HepG2 (cell line): ENCODE results near the gene KIF6. TPM values are rescaled to one million over a fixed set of nuclear protein-coding genes. Genes with fewer than 3 reads are reported as not detected.

Source experiments
- PITX1 ChIP-seq: sonication (generic); formaldehyde crosslinking; IDR thresholded peaks from 2 replicates; pipeline ENCODE4 v1.5.1; 2020; ENCODE audit warnings: mild to moderate bottlenecking, missing genetic modification reagents
- RBAK ChIP-seq: sonication (generic); formaldehyde crosslinking; IDR thresholded peaks from 2 replicates; pipeline ENCODE4 v1.5.1; 2020; ENCODE audit warnings: mild to moderate bottlenecking, missing genetic modification reagents
- ZNF350 ChIP-seq: sonication (generic); formaldehyde crosslinking; IDR thresholded peaks from 2 replicates; pipeline ENCODE4 v1.4.0; 2020; ENCODE audit warnings: mild to moderate bottlenecking, low read depth, missing genetic modification reagents, borderline replicate concordance
- ZNF572 ChIP-seq: sonication (generic); formaldehyde crosslinking; IDR thresholded peaks from 2 replicates; pipeline ENCODE4 v1.5.1; 2020; ENCODE audit warnings: mild to moderate bottlenecking, missing genetic modification reagents
- ZSCAN12 ChIP-seq: sonication (generic); formaldehyde crosslinking; IDR thresholded peaks from 2 replicates; pipeline ENCODE4 v1.9.0; 2021; ENCODE audit warnings: mild to moderate bottlenecking, missing genetic modification reagents
- polyA plus RNA-seq, 8 experiments: library from polyadenylated mRNA; depleted of rRNA in 3 of 8; stranded (reverse) in 7 of 8; unstranded in 1 of 8; fragments of >200 nt; fragmentation: Illumina TruSeq in 4 of 8; extraction: Trizol in 4 of 8; gene quantifications; 2 replicates each; pipeline versions ENCODE4 v1.2.1 to v1.2.3, GENCODE V29; 2011 to 2016; ENCODE audit warnings: low read depth in 4 of 8, missing spikeins in 1 of 8, mixed read lengths in 1 of 8; ENCODE audit not compliant: insufficient read depth in 1 of 8
- total RNA-seq, 5 experiments: library from RNA; depleted of rRNA; stranded (reverse); fragments of >200 nt; fragmentation: Illumina TruSeq; extraction: Trizol; gene quantifications; 2 replicates each; pipeline ENCODE4 v1.2.3, GENCODE V29; 2016; ENCODE audit warnings: low read depth in 1 of 5
- TF ChIP-seq, protein P1 (sequence below), 2 experiments: sonication (generic) in 1 of 2; formaldehyde crosslinking in 1 of 2; IDR thresholded peaks; 2 replicates each; pipeline versions ENCODE4 v1.4.0 to v1.6.1; 2016 to 2020; ENCODE audit warnings: borderline replicate concordance in 1 of 2, low read depth in 1 of 2, mild to moderate bottlenecking in 1 of 2, missing genetic modification reagents in 1 of 2
- TF ChIP-seq, protein P2 (sequence below): sonication (generic); formaldehyde crosslinking; IDR thresholded peaks from 2 replicates; pipeline ENCODE4 v1.8.0; 2022; ENCODE audit warnings: mild to moderate bottlenecking, missing genetic modification reagents
- TF ChIP-seq, protein P3 (sequence below): sonication (generic); formaldehyde crosslinking; IDR thresholded peaks from 2 replicates; pipeline ENCODE4 v1.5.1; 2020; ENCODE audit warnings: missing genetic modification reagents, mild to moderate bottlenecking, borderline replicate concordance

The KIF6 gene
- total and polyA plus RNA-seq, 2 of the 13 experiments (the other 11 are each of a cell fraction or from before 2014, with no cell fraction given), result 0.04 to 0.27 TPM

GRCh38 chr6:39587080-39587479 is 138.1 kb downstream of the KIF6 start (continued):
- TF ChIP-seq, protein P1, sequence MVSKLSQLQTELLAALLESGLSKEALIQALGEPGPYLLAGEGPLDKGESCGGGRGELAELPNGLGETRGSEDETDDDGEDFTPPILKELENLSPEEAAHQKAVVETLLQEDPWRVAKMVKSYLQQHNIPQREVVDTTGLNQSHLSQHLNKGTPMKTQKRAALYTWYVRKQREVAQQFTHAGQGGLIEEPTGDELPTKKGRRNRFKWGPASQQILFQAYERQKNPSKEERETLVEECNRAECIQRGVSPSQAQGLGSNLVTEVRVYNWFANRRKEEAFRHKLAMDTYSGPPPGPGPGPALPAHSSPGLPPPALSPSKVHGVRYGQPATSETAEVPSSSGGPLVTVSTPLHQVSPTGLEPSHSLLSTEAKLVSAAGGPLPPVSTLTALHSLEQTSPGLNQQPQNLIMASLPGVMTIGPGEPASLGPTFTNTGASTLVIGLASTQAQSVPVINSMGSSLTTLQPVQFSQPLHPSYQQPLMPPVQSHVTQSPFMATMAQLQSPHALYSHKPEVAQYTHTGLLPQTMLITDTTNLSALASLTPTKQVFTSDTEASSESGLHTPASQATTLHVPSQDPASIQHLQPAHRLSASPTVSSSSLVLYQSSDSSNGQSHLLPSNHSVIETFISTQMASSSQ (IDR thresholded peaks at IDR 0.05; ENCODE audit: low read depth), result no peak
- TF ChIP-seq, protein P1 (CRISPR knock-in tag; IDR thresholded peaks at IDR 0.05; ENCODE audit: borderline replicate concordance), result no peak
- TF ChIP-seq ZSCAN12 (no peak), RBAK (CRISPR knock-in tag) (no peak), PITX1 (CRISPR knock-in tag) (no peak), ZNF572 (CRISPR knock-in tag) (no peak), ZNF350 (no peak)
- TF ChIP-seq, protein P2, sequence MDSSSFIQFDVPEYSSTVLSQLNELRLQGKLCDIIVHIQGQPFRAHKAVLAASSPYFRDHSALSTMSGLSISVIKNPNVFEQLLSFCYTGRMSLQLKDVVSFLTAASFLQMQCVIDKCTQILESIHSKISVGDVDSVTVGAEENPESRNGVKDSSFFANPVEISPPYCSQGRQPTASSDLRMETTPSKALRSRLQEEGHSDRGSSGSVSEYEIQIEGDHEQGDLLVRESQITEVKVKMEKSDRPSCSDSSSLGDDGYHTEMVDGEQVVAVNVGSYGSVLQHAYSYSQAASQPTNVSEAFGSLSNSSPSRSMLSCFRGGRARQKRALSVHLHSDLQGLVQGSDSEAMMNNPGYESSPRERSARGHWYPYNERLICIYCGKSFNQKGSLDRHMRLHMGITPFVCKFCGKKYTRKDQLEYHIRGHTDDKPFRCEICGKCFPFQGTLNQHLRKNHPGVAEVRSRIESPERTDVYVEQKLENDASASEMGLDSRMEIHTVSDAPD (CRISPR knock-in tag), result no peak
- TF ChIP-seq, protein P3, sequence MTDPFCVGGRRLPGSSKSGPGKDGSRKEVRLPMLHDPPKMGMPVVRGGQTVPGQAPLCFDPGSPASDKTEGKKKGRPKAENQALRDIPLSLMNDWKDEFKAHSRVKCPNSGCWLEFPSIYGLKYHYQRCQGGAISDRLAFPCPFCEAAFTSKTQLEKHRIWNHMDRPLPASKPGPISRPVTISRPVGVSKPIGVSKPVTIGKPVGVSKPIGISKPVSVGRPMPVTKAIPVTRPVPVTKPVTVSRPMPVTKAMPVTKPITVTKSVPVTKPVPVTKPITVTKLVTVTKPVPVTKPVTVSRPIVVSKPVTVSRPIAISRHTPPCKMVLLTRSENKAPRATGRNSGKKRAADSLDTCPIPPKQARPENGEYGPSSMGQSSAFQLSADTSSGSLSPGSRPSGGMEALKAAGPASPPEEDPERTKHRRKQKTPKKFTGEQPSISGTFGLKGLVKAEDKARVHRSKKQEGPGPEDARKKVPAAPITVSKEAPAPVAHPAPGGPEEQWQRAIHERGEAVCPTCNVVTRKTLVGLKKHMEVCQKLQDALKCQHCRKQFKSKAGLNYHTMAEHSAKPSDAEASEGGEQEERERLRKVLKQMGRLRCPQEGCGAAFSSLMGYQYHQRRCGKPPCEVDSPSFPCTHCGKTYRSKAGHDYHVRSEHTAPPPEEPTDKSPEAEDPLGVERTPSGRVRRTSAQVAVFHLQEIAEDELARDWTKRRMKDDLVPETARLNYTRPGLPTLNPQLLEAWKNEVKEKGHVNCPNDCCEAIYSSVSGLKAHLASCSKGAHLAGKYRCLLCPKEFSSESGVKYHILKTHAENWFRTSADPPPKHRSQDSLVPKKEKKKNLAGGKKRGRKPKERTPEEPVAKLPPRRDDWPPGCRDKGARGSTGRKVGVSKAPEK (CRISPR knock-in tag), result no peak
- TF ChIP-seq, all 625 proteins: peak for 0
